B cell (primary cell): ENCODE data around the gene FBXO5. TPM values are rescaled to one million over a fixed set of nuclear protein-coding genes. Genes with fewer than 3 reads are reported as not detected.

Experiments
- ATAC-seq: fragments of 200-7000 bp; cut with Tn5 transposase; one replicate; pipeline ENCODE4 v1.10.0; 2021; ENCODE audit warnings: low read depth, mild to moderate bottlenecking, moderate number of reproducible peaks, moderate library complexity
- CTCF ChIA-PET: fragments of 350-600 bp; sonication (Branson Sonifier 250); formaldehyde crosslinking; loops from one replicate; lab custom pipeline; 2021; ENCODE audit warnings: antibody characterized with exemption, inconsistent platforms; lab: Charles Lee
- POLR2A ChIA-PET: fragments of 350-600 bp; sonication (Branson Sonifier 250); formaldehyde crosslinking; loops from one replicate; lab custom pipeline; 2021; ENCODE audit warnings: antibody characterized with exemption; lab: Charles Lee
- DNase-seq: peaks from one replicate; pipeline ENCODE4 v3.0.0; 2013
- H2AFZ ChIP-seq: 2 replicates; pipeline ENCODE4 v1.6.1; 2012; ENCODE audit warnings: mild to moderate bottlenecking, low read depth, low read length; ENCODE audit not compliant: insufficient read depth, poor library complexity, severe bottlenecking
- H3K27ac ChIP-seq, 2 donors: 1 replicate in 1 of 2; 2 replicates in 1 of 2; pipeline ENCODE4 v1.5.1; 2012 to 2013; ENCODE audit warnings: low read length in 2 of 2, mild to moderate bottlenecking in 2 of 2, moderate library complexity in 1 of 2
- H3K27me3 ChIP-seq, 4 experiments: fragments of 200-600 bp in 1 of 4; sonication (generic) in 1 of 4; replicated peaks in 1 of 4; 1 replicate in 2 of 4; 2 replicates in 2 of 4; pipeline versions ENCODE4 v1.6.1 to v1.7.0; 2013 to 2016; ENCODE audit warnings: low read length in 3 of 4, mild to moderate bottlenecking in 2 of 4, mixed read lengths in 1 of 4, moderate library complexity in 1 of 4; ENCODE audit not compliant: insufficient read depth in 4 of 4, control insufficient read depth in 3 of 4; ENCODE audit errors: control extremely low read depth in 1 of 4
- H3K36me3 ChIP-seq, 2 experiments: replicated peaks in 1 of 2; 1 replicate in 1 of 2; 2 replicates in 1 of 2; pipeline versions ENCODE4 v1.6.1 to v1.7.1; 2013; ENCODE audit warnings: low read length in 1 of 2; ENCODE audit not compliant: insufficient read depth in 2 of 2, control insufficient read depth in 1 of 2; ENCODE audit errors: control extremely low read depth in 1 of 2, extremely low read depth in 1 of 2
- H3K4me1 ChIP-seq, 2 donors: fragments of 200-600 bp in 1 of 2; sonication (generic) in 1 of 2; 1 replicate in 1 of 2; 2 replicates in 1 of 2; pipeline versions ENCODE4 v1.5.1 to v1.6.1; 2013 to 2017; ENCODE audit warnings: low read length in 2 of 2; ENCODE audit not compliant: control insufficient read depth in 2 of 2, insufficient read depth in 2 of 2
- H3K4me2 ChIP-seq: replicated peaks from 2 replicates; pipeline ENCODE3; 2012; ENCODE audit warnings: mild to moderate bottlenecking, low read depth, low read length; ENCODE audit not compliant: poor library complexity, severe bottlenecking
- H3K4me3 ChIP-seq, 5 experiments: fragments of 200-600 bp in 1 of 5; sonication (generic) in 1 of 5; 1 replicate in 3 of 5; 2 replicates in 2 of 5; pipeline versions ENCODE4 v1.5.1 to v1.7.0; 2011 to 2016; ENCODE audit warnings: low read length in 4 of 5, mild to moderate bottlenecking in 4 of 5, low read depth in 2 of 5, control low read depth in 1 of 5, moderate library complexity in 1 of 5; ENCODE audit not compliant: insufficient read depth in 1 of 5; ENCODE audit errors: control extremely low read depth in 1 of 5, extremely low read depth in 1 of 5
- H3K79me2 ChIP-seq: fragments of 200-600 bp; sonication (generic); one replicate; pipeline ENCODE4 v1.6.0; 2016; ENCODE audit warnings: low read length; ENCODE audit not compliant: control insufficient read depth, insufficient read depth
- H3K9ac ChIP-seq: fragments of 200-600 bp; sonication (generic); 2 replicates; pipeline ENCODE4 v1.6.1; 2017; ENCODE audit warnings: mild to moderate bottlenecking, low read length, moderate library complexity
- H3K9me3 ChIP-seq, 3 donors: one replicate each; pipeline versions ENCODE4 v1.6.1 to v1.7.1; 2013; ENCODE audit warnings: low read length in 2 of 3; ENCODE audit not compliant: control insufficient read depth in 2 of 3, insufficient read depth in 1 of 3; ENCODE audit errors: control extremely low read depth in 1 of 3
- H4K20me1 ChIP-seq: 2 replicates; pipeline ENCODE4 v1.6.0; 2012; ENCODE audit warnings: mild to moderate bottlenecking, low read length; ENCODE audit not compliant: insufficient read depth, control insufficient read depth, poor library complexity, severe bottlenecking
- H3K27ac Mint-ChIP-seq: one replicate; pipeline ENCODE4 v1.8.0; 2021; ENCODE audit warnings: mixed read lengths
- H3K27me3 Mint-ChIP-seq: one replicate; pipeline ENCODE4 v1.8.0; 2021; ENCODE audit warnings: mixed read lengths
- H3K4me1 Mint-ChIP-seq: one replicate; pipeline ENCODE4 v1.8.0; 2021; ENCODE audit warnings: mixed read lengths
- H3K4me3 Mint-ChIP-seq: one replicate; pipeline ENCODE4 v1.8.0; 2021; ENCODE audit warnings: mixed read lengths
- H3K9me3 Mint-ChIP-seq: one replicate; pipeline ENCODE4 v1.8.0; 2022; ENCODE audit warnings: mixed read lengths; ENCODE audit not compliant: insufficient read depth
- EZH2 ChIP-seq: IDR thresholded peaks from 2 replicates; pipeline ENCODE4 v1.6.1; 2012; ENCODE audit warnings: borderline replicate concordance, low read depth, mild to moderate bottlenecking, moderate library complexity, low read length; ENCODE audit not compliant: insufficient read depth, poor library complexity, severe bottlenecking
- WGBS: methylation state at CpG from one replicate; pipeline ENCODE4 v1.1.5; 2013; ENCODE audit warnings: missing lambda C conversion rate; ENCODE audit not compliant: insufficient coverage; 5-methylcytosine and 5-hydroxymethylcytosine counted together
- intact Hi-C: fragments of 100-400 bp; cut with micrococcal nuclease; formaldehyde crosslinking; loops from one replicate; pipeline ENCODE4 v1.10.0; 2022
- polyA plus RNA-seq: library from polyadenylated mRNA; depleted of rRNA; stranded (reverse); fragments of >200 nt; gene quantifications from 2 replicates; pipeline ENCODE4 v1.2.3, GENCODE V29; 2012
- total RNA-seq, 2 donors: library from RNA; stranded (reverse); fragments of 120-200 nt in 1 of 2; gene quantifications; 1 replicate in 1 of 2; 2 replicates in 1 of 2; pipeline versions ENCODE4 v1.2.3 to v1.2.4, GENCODE V29; 2013 to 2022
- TF ChIP-seq, protein P1 (sequence below): fragments of 200-600 bp; IDR thresholded peaks from one replicate; pipeline ENCODE4 v1.8.0; 2022; ENCODE audit warnings: antibody characterized with exemption, mild to moderate bottlenecking

Gene FBXO5
- total and polyA plus RNA-seq, 2 donors (not counting 1 experiment from before 2014, with no cell fraction given): 3.9 to 14.6 TPM

DNA sequence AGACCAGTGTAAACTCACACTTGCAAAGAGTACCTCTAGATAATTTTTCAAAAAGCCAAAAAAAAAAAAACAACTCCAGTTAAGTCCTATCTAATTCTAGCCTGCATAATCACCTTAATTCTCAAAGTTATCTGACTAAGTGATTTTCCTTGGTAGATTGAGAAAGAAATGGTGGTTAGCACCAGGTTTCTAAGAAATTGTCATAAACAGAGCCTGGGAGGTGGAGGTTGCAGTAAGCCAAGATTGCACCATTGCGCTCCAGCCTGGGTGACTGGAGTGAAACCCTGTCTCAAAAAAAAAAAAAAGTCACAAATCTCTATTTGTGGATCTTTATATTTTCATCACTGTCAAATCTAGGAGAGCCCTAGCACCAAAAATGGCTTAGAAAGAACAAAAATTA lies 8.9 kb downstream of the FBXO5 start:
- H3K4me2 ChIP-seq: no peak overlapping the region
- peaks cover 4 to 6% of the 10 kb centered on the region in 2 donors for H3K4me1 ChIP-seq
- H2AFZ ChIP-seq: no peak overlapping the region
- Mint-ChIP-seq H3K27me3 (no peaks in the 10 kb centered on the region), H3K4me1 (peaks cover 19% of the 10 kb centered on the region), H3K27ac (no peak overlapping the region), H3K4me3 (no peak overlapping the region), H3K9me3 (peaks cover 7% of the 10 kb centered on the region)
- peaks cover 6 to 49% of the 10 kb centered on the region in 2 experiments for H3K36me3 ChIP-seq
- no peak overlapping the region for H3K4me3 ChIP-seq
- DNase-seq (no peak), ATAC-seq (no peak)
- no peak overlapping the region for H3K9ac ChIP-seq
- H4K20me1 ChIP-seq: no peaks in the 10 kb centered on the region
- intact Hi-C loops: no loop called here
- no peak for TF ChIP-seq EZH2
- TF ChIP-seq, protein P1, sequence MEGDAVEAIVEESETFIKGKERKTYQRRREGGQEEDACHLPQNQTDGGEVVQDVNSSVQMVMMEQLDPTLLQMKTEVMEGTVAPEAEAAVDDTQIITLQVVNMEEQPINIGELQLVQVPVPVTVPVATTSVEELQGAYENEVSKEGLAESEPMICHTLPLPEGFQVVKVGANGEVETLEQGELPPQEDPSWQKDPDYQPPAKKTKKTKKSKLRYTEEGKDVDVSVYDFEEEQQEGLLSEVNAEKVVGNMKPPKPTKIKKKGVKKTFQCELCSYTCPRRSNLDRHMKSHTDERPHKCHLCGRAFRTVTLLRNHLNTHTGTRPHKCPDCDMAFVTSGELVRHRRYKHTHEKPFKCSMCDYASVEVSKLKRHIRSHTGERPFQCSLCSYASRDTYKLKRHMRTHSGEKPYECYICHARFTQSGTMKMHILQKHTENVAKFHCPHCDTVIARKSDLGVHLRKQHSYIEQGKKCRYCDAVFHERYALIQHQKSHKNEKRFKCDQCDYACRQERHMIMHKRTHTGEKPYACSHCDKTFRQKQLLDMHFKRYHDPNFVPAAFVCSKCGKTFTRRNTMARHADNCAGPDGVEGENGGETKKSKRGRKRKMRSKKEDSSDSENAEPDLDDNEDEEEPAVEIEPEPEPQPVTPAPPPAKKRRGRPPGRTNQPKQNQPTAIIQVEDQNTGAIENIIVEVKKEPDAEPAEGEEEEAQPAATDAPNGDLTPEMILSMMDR: no peak
- H3K27me3 ChIP-seq: no peaks in the 10 kb centered on the region
- POLR2A ChIA-PET: no interaction called here
- CTCF ChIA-PET: interaction anchor here (1.1 kb wide), 1 partner anchor 26 kb away, joined by 3 read pairs; no protein-coding TSS in a partner anchor
- H3K79me2 ChIP-seq: peaks cover 34% of the 10 kb centered on the region
- no peak overlapping the region for H3K27ac ChIP-seq
- WGBS: no CpG with 5 or more reads among the region's 1 CpG
- H3K9me3 ChIP-seq: peaks cover 0 to 5% (median 0%) of the 10 kb centered on the region in 3 donors

DNA sequence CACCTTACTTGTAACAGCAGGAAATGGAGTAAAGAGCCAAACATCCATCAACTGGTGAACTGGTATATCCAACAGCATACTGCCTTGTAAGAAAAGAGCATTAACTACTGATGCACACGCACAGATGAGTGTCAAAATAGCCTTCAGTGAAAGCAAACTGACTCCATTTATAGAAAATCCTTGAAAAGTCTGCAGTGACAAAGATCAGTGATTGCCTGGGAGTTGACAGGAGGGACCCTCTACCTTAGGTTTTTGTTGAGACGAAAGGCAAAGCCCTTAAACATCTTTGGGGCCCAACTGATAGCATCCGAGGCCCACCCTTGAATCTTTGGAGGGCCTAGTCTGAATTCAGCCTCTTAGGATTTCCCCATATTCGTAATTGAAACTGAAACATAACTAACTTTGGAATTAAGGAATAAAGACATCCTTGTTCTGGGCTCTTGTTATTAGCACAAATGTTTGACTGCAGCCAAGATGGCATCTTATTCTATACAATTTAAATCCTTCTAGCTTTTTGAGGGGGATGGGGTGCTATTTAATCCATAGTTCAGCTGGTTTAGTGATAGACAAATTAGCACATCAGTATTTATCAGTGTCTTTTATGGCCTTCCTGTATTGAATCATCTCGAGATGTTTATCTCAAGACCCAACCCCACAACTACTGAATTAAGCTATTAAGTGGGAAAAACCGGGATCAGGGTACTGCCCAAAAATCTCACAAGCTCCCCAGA lies 13.0 kb downstream of the FBXO5 start:
- Histone ChIP-seq H3K9me3 (peaks cover 0 to 5% (median 5%) of the 10 kb centered on the region in 3 donors), H3K4me1 (no peaks in the 10 kb centered on the region), H3K36me3 (peaks cover 6 to 45% of the 10 kb centered on the region in 2 experiments), H3K4me2 (no peak overlapping the region), H3K27me3 (no peaks in the 10 kb centered on the region), H3K27ac (no peak overlapping the region), H4K20me1 (no peaks in the 10 kb centered on the region), H3K4me3 (no peak overlapping the region), H3K9ac (no peak overlapping the region), H2AFZ (no peak overlapping the region), H3K79me2 (peaks cover 4% of the 10 kb centered on the region)
- no peaks in the 10 kb centered on the region for H3K27me3 Mint-ChIP-seq
- H3K27ac Mint-ChIP-seq: no peak overlapping the region
- peaks cover 14% of the 10 kb centered on the region for H3K9me3 Mint-ChIP-seq
- no peak for ATAC-seq
- intact Hi-C loops: no loop called here
- no peak for TF ChIP-seq EZH2
- TF ChIP-seq, protein P1: no peak
- 92% methylated on average over 4 of the region's 6 CpGs for WGBS
- ChIA-PET CTCF (no interaction called here), POLR2A (no interaction called here)
- no peak overlapping the region for H3K4me3 Mint-ChIP-seq
- no peak for DNase-seq
- peaks cover 2% of the 10 kb centered on the region for H3K4me1 Mint-ChIP-seq
